HG03460 (cell line): ENCODE measurements around the gene TIAM1.

Experiments
- ATAC-seq: cut with Tn5 transposase; IDR thresholded peaks from one replicate; pipeline ENCODE4 v1.9.1; 2021; ENCODE audit not compliant: unreplicated experiment

Gene TIAM1

DNA sequence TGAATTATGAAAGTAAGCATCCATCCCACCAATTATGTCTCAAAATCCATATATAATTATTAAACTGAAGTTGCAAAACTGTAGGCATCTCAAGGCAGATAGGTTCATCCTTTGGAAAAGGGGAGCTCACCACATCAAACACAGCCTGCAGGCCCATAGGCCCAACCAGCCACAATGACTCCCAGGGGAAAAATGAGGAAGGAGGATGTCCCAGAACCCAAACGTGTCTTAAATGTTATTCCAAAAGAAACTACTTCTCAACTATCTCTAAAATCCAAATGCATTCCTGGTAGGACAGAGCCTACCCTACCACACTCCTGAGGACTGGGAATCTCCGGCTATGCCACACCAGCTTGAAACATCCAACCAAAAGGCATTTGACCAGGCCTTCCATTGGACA is 12.8 kb downstream of the TIAM1 start:
- no peak for ATAC-seq

DNA sequence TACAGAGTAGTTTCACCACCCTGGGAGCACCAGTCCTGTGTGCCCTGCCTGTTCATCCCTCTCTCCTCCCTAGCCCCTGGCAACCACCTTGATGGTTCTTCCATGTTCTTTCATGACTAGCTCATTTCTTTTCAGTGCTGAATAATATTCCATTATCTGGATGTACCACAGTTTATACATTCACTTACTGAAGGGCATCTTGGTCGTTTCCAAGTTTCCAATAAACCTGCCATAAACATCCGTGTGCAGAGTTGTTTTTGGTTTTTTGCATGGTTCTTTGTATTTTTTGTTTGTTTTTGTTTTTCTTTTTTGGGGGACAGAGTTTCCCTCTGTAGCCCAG is 13.9 kb downstream of the TIAM1 start:
- ATAC-seq, result no peak

DNA sequence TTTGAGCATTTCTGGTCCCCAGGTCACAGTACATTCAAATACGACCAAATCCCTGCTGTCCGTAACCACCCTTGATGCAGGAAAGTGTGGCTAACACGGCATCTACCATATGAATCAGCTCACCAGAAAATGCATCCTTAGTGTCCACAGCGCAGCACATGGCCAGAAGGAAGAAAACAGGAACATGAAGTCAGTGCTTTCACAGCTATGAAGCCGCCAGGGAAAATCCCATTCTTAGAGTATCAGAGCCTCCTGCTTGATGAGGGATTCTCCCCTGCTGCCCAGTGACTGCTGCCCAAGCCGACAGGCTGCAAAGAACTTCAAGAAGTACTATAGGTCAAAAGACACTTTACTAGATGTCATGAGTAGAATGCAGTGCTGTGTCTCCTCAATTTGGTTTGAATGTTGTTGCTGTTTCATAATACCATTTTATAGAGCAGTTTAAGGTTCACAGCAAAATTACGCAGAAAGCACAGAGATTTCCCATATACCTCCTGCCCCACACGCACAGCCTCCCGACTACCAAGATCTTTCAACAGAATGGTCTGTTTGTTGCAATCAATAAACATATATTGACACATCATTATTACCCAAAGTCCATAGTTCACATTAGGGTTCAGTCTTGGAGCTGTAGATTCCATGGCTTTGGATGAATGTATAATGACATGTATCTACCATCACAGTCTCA is 14.5 kb downstream of the TIAM1 start:
- no peak for ATAC-seq

DNA sequence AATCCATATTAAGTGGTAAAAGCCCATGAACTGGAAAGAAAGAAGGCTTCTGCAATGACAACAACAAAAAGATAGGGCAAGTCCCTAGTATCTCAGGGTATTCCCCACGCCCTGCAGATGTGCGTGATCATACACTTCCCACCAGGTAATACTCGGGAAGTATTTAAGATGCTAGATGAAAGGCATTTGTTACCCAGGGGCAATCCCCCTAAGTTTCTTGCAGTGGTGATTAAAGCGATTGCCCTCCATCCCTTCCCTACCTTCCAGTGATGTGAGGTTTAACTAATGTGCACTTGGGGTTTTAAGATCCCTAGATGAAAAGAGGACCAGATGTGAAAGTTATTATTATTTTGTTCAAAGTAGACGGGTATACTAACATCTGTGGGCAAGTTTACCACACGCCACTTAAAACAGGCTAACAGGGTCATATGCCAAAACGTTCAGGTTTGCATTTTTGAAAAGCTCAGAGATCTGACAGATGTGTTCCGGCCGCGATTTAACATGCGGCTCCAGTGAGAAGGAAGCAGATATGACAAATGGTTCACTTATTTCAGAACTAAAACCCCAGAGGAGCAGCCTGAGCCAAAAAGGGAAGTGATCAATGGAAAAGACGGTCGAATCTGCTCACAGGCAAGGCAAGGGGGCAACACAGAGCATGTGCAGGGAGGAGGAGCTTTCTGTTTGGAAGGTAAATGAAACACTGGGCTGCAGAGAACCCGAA is 17.4 kb downstream of the TIAM1 start:
- ATAC-seq, result peak; percentile 92

DNA sequence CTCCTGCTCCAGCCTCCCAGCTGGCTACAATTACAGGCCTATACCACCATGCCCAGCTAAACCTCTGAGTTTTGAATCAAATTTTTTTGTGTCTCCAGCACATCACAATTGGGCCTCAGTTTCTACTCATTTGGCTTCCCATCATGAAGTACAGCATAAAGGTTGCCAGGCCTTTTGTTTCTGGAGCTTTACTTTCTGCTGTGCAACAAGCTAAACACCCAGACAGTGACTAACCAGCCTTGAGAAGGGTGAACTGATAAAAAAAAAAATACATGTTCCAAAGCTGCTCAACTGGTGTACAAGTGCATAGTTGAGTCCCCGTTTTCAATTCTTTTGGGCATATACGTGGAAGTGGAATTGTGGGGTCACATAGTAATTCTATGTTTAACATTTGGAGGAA is 25.1 kb downstream of the TIAM1 start:
- ATAC-seq, result no peak

GRCh38 chr21:31317688-31318087 is 26.4 kb downstream of the TIAM1 start:
- no peak for ATAC-seq

DNA sequence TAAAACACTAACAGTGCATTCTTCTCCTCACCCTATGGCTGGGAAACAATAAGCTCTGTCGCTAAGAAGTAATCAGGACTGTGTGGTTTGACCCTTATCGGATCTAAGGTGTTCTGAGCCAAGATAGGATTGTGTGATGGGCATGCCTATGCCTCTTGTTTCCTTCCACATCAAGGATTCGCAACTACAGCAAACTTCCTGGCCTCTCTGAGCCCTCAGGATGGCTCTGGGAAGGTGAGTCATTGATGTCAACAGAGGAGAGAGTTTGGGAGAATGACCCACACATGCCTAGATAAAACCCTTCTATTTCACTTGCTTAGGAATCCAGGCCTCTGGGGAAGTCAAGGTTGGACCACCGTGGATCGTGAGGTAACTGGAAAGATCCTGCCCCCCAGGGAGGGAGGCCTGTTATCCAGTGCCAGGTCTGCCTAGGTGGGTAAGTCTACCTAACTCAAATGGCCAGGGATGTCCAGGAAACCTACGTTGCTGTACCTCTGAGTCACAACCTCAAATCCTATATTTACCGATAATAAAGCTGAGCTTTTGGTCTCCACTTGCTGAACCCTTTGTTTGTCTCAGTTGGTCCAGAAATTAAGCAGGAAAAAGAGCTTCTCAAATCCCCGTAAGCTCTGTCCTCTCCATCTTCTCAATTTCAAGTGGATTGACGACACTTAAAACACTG is 27.4 kb downstream of the TIAM1 start:
- ATAC-seq, result no peak

GRCh38 chr21:31316072-31316471 is 28.0 kb downstream of the TIAM1 start:
- no peak for ATAC-seq

- ATAC-seq, result no peak
These were observed 33.3 kb downstream of the TIAM1 start for GRCh38 chr21:31310750-31311149.

DNA sequence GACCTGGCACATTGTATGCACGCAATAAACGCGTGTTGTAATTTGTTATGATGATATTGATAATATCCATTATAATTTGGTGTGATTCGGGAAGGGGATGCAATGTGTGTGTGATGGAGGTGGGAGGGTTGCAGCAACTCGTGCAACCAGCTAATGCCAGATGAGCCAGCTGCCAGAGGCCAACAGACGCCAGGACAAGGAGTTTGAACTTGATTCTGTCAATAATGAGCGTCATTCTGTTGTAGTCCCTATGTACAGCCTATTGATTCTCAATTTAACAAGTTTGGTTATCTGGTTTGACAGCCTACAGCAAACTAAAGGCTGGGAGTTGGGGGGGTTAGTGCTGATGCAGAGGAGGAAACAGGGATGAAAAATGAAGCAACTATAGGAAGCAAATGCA is 35.5 kb downstream of the TIAM1 start:
- ATAC-seq, result no peak

GRCh38 chr21:31305888-31306287 is 38.2 kb downstream of the TIAM1 start:
- no peak for ATAC-seq

GRCh38 chr21:31299291-31300147 is 44.5 kb downstream of the TIAM1 start:
- no peak for ATAC-seq

DNA sequence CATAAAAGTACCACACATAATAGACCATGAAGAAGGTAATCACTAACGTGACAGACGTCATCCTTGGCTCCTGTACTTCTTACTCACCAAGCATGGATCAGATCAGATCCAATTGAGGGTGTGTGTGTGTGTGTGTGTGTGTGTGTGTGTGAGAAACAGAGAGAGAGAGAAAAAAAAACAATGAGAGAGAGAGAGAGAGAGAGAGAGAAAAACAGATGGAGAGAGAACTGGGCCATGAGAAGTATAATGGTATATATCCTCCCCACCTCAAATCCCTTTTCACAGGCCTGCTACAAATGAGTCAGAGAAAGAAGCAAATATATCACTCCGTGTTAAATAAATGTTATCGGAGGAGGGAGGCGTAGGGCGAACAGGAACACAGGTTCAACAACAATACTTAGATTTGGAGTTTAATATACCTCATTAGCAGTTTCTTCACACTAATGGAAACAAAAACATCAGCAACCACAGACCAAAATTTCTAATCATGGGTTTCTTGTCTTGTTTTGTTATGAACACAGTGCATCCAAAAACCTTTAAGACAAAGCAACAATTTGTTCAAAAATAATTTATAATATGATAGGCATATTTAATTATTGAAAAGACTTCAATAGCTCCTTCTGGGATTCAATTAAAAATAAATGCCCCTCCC is 45.3 kb downstream of the TIAM1 start:
- no peak for ATAC-seq

DNA sequence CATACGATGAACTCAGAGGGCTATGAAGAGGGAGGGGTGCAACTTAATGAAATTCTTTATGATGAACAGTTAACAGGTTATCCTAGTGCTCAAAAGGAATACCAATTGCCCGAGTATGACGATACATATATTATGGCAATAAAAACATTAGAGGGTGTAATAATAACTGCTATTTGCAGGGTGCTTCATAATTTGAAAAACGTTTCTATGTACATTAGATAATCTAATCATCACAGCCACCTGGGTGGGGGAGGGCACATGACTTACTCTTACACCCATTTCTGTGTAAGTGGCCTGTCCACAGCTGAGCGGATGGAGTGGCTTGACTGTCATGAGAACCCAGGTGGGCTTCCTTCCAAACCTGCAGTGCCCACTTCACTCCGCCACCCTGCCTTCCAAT is 46.3 kb downstream of the TIAM1 start:
- no peak for ATAC-seq

GRCh38 chr21:31295676-31296075 is 48.4 kb downstream of the TIAM1 start:
- ATAC-seq, result no peak

DNA sequence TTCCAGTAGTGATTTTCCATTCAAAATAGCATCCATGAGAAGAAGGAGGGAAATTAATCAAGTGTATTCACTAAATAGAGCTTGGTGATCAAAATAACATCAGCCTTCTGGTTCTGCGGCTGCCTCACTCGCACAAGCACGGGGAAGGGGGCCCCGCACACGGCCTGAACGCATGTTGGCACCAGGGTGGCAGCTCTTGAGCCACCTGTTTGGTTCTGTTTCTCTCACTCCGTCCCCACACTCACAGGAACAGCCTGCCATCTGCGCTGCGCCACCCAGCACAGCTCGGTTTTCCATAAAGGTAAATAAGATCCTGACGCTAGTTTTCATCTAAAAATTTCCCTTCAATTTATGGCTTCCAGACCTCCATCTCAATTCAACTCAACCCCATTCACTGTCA is 49.4 kb downstream of the TIAM1 start:
- no peak for ATAC-seq

- no peak for ATAC-seq
These were observed 50.1 kb downstream of the TIAM1 start for GRCh38 chr21:31293986-31294385.

- ATAC-seq, result no peak
These were observed 53.3 kb downstream of the TIAM1 start for GRCh38 chr21:31290765-31291164.

DNA sequence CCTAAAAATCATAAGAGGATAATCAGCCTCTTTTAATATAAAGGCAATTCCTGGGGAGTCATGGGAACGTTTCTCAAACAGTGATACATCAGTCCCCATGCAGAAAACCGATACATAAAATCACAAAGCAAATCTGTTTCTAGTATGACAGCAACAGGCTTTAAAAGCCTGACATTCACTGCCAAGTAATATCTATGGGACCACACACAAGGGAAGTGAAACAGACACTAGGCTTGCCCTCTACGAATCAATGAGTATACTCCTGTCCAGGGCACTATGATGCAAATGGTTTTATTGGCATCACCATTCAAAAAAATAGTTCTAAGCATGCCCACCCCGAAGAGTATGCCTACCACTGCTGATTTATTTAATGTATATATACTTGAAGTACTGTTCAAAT is 54.4 kb downstream of the TIAM1 start:
- no peak for ATAC-seq

GRCh38 chr21:31288191-31288590 is 55.9 kb downstream of the TIAM1 start:
- no peak for ATAC-seq

GRCh38 chr21:31287201-31287600 is 56.9 kb downstream of the TIAM1 start:
- ATAC-seq, result no peak
